ENCODE results near the gene RERE.
A peak's percentile ranks its signal among the peaks of the same experiment; 100 is the strongest.

The RERE gene

GRCh38 chr1:8800416-8800815 is 17.0 kb downstream of the RERE start:
- TF ChIP-seq CTCF (IDR thresholded peaks at IDR 0.05; ENCODE audit: insufficient read depth, low read depth, low read length, missing control alignments), result no peak
- DNase-seq (ENCODE audit: low read depth), result no peak

GRCh38 chr1:8797216-8797615 is 20.2 kb downstream of the RERE start:
- no peak for TF ChIP-seq CTCF (IDR thresholded peaks at IDR 0.05; ENCODE audit: insufficient read depth, low read depth, low read length, missing control alignments)
- no peak for DNase-seq (ENCODE audit: low read depth)
- H3K4me3 ChIP-seq (ENCODE audit: low read depth, low read length), result no peak overlapping the region

More at GRCh38 chr1:8800416-8800815, 17.0 kb downstream of the RERE start:
- no peak overlapping the region for H3K4me3 ChIP-seq (ENCODE audit: low read depth, low read length)

GRCh38 chr1:8796812-8797211 is 20.6 kb downstream of the RERE start:
- DNase-seq (ENCODE audit: low read depth), result no peak
- TF ChIP-seq CTCF (IDR thresholded peaks at IDR 0.05; ENCODE audit: insufficient read depth, low read depth, low read length, missing control alignments), result no peak
- no peak overlapping the region for H3K4me3 ChIP-seq (ENCODE audit: low read depth, low read length)

- no peak overlapping the region for H3K4me3 ChIP-seq (ENCODE audit: low read depth, low read length)
- DNase-seq (ENCODE audit: low read depth), result peak; percentile 8
- no peak for TF ChIP-seq CTCF (IDR thresholded peaks at IDR 0.05; ENCODE audit: insufficient read depth, low read depth, low read length, missing control alignments)
Measured at GRCh38 chr1:8794605-8795004, 22.8 kb downstream of the RERE start.

- no peak for TF ChIP-seq CTCF (IDR thresholded peaks at IDR 0.05; ENCODE audit: insufficient read depth, low read depth, low read length, missing control alignments)
- no peak overlapping the region for H3K4me3 ChIP-seq (ENCODE audit: low read depth, low read length)
Measured at GRCh38 chr1:8791819-8792218, 25.6 kb downstream of the RERE start.

GRCh38 chr1:8790987-8791386 is 26.5 kb downstream of the RERE start:
- H3K4me3 ChIP-seq (ENCODE audit: low read depth, low read length), result no peak overlapping the region
- no peak for TF ChIP-seq CTCF (IDR thresholded peaks at IDR 0.05; ENCODE audit: insufficient read depth, low read depth, low read length, missing control alignments)
- no peak for DNase-seq (ENCODE audit: low read depth)

More at GRCh38 chr1:8791819-8792218, 25.6 kb downstream of the RERE start:
- DNase-seq (ENCODE audit: low read depth), result no peak

GRCh38 chr1:8790478-8790877 is 27.0 kb downstream of the RERE start:
- no peak overlapping the region for H3K4me3 ChIP-seq (ENCODE audit: low read depth, low read length)
- DNase-seq (ENCODE audit: low read depth), result no peak
- no peak for TF ChIP-seq CTCF (IDR thresholded peaks at IDR 0.05; ENCODE audit: insufficient read depth, low read depth, low read length, missing control alignments)
